Pancreas (tissue), 10 donors: ENCODE data around the gene ZNF385B. TPM values are rescaled to one million over a fixed set of nuclear protein-coding genes. Genes with fewer than 3 reads are reported as not detected.

Experiments
- ATAC-seq, 4 donors: fragments of 200-7000 bp; cut with Tn5 transposase; one replicate each; pipeline versions ENCODE4 v1.8.0 to v1.9.1; 2020; ENCODE audit warnings: mild to moderate bottlenecking in 4 of 4, moderate library complexity in 4 of 4
- DNase-seq, 6 donors: peaks; one replicate each; pipeline ENCODE4 v3.0.0-alpha.2; 2020
- FAIRE-seq: peaks from 2 replicates; lab custom pipeline; 2012; peaks lifted over from hg19 to GRCh38; lab: Jason Lieb, UNC
- H3K27ac ChIP-seq, 4 donors: fragments of 200-600 bp; sonication (generic); 1 replicate in 3 of 4; 2 replicates in 1 of 4; pipeline versions ENCODE4 v1.5.0 to v1.8.0; 2020
- H3K27me3 ChIP-seq, 4 donors: fragments of 200-600 bp; one replicate each; pipeline ENCODE4 v1.8.0; 2021
- H3K36me3 ChIP-seq, 3 donors: fragments of 200-600 bp; sonication (generic) in 1 of 3; one replicate each; pipeline versions ENCODE4 v1.5.0 to v1.8.0; 2020 to 2021
- H3K4me1 ChIP-seq, 3 donors: fragments of 200-600 bp; one replicate each; pipeline ENCODE4 v1.8.0; 2021
- H3K4me3 ChIP-seq, 4 donors: fragments of 200-600 bp; sonication (generic) in 2 of 4; one replicate each; pipeline versions ENCODE4 v1.5.0 to v1.8.0; 2020 to 2021
- H3K9me3 ChIP-seq, 4 donors: fragments of 200-600 bp; one replicate each; pipeline ENCODE4 v1.8.0; 2021
- WGBS, 2 donors: extraction: QIAGEN DNeasy Blood & Tissue Kit; methylation state at CpG; one replicate each; pipeline ENCODE4 v1.1.7; 2013; 5-methylcytosine and 5-hydroxymethylcytosine counted together
- intact Hi-C, 3 donors: fragments of 100-400 bp; cut with DNase I; formaldehyde crosslinking; loops; one replicate each; pipeline versions ENCODE4 v1.11.1 to v1.14.2; 2022
- polyA plus RNA-seq, 2 donors: library from polyadenylated mRNA; stranded (reverse); fragments of 200-250 nt; gene quantifications; one replicate each; pipeline ENCODE4 v1.2.3, GENCODE V29; 2013
- total RNA-seq, 6 donors: library from RNA; stranded (reverse); fragmentation: NEBNext Ultra II Directional in 4 of 6; extraction: Animal tissue kit (Norgen Biotek cat#: 25700) in 4 of 6; gene quantifications; one replicate each; pipeline versions ENCODE4 v1.2.1 to v1.2.4, GENCODE V29; 2021 to 2023
- TF ChIP-seq, protein P1 (sequence below), 4 donors: fragments of 200-600 bp; sonication (generic) in 3 of 4; IDR thresholded peaks; one replicate each; pipeline versions ENCODE4 v1.5.0 to v1.8.0; 2021; ENCODE audit warnings: antibody characterized with exemption in 4 of 4
- donor health status: healthy with polysubstance abuse.
- donor health status: DM: no; HTN: no; CAD: no; lungs with moderate emphysema.
- donor health status: DM: no; HTN: no; CAD: no.
- donor health status: control.
- donor health status: control.
- donor health status: Bipolar disorder and iron deficiency.
- donor health status: DM: yes; HTN: yes; CAD: no.
- donor health status: DM: no; HTN: no; CAD: no.
- donor health status: DM: no; HTN: no; CAD: no.
- donor health status: DM: yes; HTN: yes; CAD: no.

The ZNF385B gene
- total and polyA plus RNA-seq, 8 donors, result 0.19 to 0.61 (median 0.37) TPM; not detected in 1

GRCh38 chr2:179811042-179811441 lies 50.4 kb downstream of the ZNF385B start:
- H3K36me3 ChIP-seq, result no peaks in the 10 kb centered on the region
- no peak for ATAC-seq
- H3K9me3 ChIP-seq, result no peaks in the 10 kb centered on the region
- no peak overlapping the region for H3K27ac ChIP-seq
- no peaks in the 10 kb centered on the region for H3K4me1 ChIP-seq
- DNase-seq, result no peak
- no peaks in the 10 kb centered on the region for H3K27me3 ChIP-seq
- no peak for FAIRE-seq
- TF ChIP-seq, protein P1, sequence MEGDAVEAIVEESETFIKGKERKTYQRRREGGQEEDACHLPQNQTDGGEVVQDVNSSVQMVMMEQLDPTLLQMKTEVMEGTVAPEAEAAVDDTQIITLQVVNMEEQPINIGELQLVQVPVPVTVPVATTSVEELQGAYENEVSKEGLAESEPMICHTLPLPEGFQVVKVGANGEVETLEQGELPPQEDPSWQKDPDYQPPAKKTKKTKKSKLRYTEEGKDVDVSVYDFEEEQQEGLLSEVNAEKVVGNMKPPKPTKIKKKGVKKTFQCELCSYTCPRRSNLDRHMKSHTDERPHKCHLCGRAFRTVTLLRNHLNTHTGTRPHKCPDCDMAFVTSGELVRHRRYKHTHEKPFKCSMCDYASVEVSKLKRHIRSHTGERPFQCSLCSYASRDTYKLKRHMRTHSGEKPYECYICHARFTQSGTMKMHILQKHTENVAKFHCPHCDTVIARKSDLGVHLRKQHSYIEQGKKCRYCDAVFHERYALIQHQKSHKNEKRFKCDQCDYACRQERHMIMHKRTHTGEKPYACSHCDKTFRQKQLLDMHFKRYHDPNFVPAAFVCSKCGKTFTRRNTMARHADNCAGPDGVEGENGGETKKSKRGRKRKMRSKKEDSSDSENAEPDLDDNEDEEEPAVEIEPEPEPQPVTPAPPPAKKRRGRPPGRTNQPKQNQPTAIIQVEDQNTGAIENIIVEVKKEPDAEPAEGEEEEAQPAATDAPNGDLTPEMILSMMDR (IDR thresholded peaks at IDR 0.05), result no peak
- H3K4me3 ChIP-seq, result no peak overlapping the region
- intact Hi-C loops, result no loop called here

GRCh38 chr2:179809606-179810005 lies 51.8 kb downstream of the ZNF385B start:
- no peak for DNase-seq
- no peak for ATAC-seq
- Histone ChIP-seq H3K4me1 (no peaks in the 10 kb centered on the region), H3K9me3 (no peaks in the 10 kb centered on the region), H3K27me3 (no peaks in the 10 kb centered on the region), H3K27ac (no peak overlapping the region), H3K36me3 (no peaks in the 10 kb centered on the region), H3K4me3 (no peak overlapping the region)
- FAIRE-seq, result no peak
- 86 to 87% methylated on average over 4 of the region's 4 CpGs for WGBS, 2 donors
- intact Hi-C loops, result no loop called here
- TF ChIP-seq, protein P1 (IDR thresholded peaks at IDR 0.05), result no peak

DNA sequence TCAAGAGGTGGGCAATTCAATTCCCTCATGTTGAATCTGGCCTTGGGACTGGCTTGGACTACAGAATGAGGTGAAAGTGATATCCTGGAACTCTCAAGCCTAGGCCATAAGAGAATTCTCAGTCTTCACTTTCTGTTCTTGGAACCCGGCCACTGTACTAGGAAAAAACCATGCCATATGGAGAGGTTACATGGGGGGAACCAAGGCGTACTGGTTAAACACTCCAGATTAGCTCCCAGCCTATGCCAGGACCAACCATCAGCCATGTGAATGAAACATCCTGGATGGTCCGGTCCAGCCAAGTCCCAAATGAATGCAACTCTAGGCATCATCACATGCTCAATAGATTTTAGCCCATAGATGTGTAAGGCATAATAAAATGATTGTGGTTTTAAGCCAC lies 56.4 kb downstream of the ZNF385B start:
- no peak for ATAC-seq
- H3K36me3 ChIP-seq, result no peaks in the 10 kb centered on the region
- no peaks in the 10 kb centered on the region for H3K4me1 ChIP-seq
- TF ChIP-seq, protein P1 (IDR thresholded peaks at IDR 0.05), result no peak
- H3K9me3 ChIP-seq, result no peaks in the 10 kb centered on the region
- intact Hi-C loops, result no loop called here
- WGBS, 2 donors, result 88 to 90% methylated on average over 3 of the region's 3 CpGs
- H3K27ac ChIP-seq, result no peak overlapping the region
- FAIRE-seq, result no peak
- no peak overlapping the region for H3K4me3 ChIP-seq
- no peak for DNase-seq
- H3K27me3 ChIP-seq, result no peaks in the 10 kb centered on the region

GRCh38 chr2:179804206-179804605 lies 57.2 kb downstream of the ZNF385B start:
- intact Hi-C loops, result no loop called here
- DNase-seq (no peak), FAIRE-seq (no peak), ATAC-seq (no peak)
- Histone ChIP-seq H3K36me3 (no peaks in the 10 kb centered on the region), H3K27ac (no peak overlapping the region), H3K9me3 (no peaks in the 10 kb centered on the region), H3K4me3 (no peak overlapping the region), H3K4me1 (no peaks in the 10 kb centered on the region), H3K27me3 (peaks cover 0 to 1% (median 0%) of the 10 kb centered on the region in 4 donors)
- TF ChIP-seq, protein P1 (IDR thresholded peaks at IDR 0.05), result no peak
- WGBS, 2 donors, result 51 to 58% methylated on average over 2 of the region's 2 CpGs

DNA sequence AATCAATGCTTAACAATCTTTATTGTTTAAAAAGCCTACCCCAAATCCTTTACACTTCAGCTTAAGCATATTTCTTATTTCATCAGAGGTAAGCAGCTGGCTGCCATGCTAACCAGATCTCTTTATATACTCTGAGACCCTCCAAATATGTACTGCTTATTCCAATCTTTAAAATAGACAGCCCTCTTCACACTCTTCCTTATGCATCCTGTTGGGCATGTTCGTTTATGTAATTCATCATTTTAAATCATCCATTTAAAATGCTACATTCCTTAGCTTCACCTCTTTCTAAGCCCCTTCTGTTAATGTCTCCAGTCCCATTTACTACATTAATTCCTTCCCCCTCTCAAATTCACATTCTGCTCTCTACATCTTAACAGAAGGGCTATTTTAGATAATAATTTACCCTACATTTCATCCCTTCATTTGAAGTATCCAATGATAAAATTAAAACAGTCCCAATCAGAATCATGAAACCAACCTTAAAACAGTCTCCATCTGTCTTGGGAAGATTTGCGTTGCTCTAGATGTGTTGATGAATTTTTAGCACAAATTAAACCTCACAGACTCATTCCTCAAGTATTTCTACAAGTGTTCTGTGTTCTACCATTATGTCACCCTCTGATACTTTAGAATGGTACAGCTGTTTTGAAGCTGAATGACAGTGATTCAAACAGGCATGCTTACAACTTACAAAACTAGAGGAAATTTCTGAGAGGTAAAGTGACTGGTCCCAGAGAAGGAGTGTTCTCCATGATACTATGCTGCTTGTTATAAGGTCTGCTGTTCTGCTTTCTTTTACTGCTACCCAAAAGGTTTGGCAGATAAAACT lies 59.1 kb downstream of the ZNF385B start:
- H3K36me3 ChIP-seq, result no peaks in the 10 kb centered on the region
- TF ChIP-seq, protein P1 (IDR thresholded peaks at IDR 0.05), result no peak
- no peak for FAIRE-seq
- H3K9me3 ChIP-seq, result no peaks in the 10 kb centered on the region
- H3K4me3 ChIP-seq, result no peak overlapping the region
- intact Hi-C loops, result no loop called here
- H3K27ac ChIP-seq, result no peak overlapping the region
- no peaks in the 10 kb centered on the region for H3K4me1 ChIP-seq
- ATAC-seq, result no peak
- peaks cover 0 to 8% (median 0%) of the 10 kb centered on the region in 4 donors for H3K27me3 ChIP-seq
- DNase-seq, result no peak
- 55 to 60% methylated on average over 2 of the region's 2 CpGs for WGBS, 2 donors
